Inferior parietal cortex (tissue), 1 donor: ENCODE results near the gene SLC12A9.

Experiments
- DNase-seq: peaks from one replicate; pipeline ENCODE4 v3.0.0-alpha.2; 2016; ENCODE audit errors: extremely low spot score

SLC12A9 gene

GRCh38 chr7:100884736-100885439 lies 32.4 kb downstream of the SLC12A9 start:
- DNase-seq, result no peak

- DNase-seq, result no peak
Observed at GRCh38 chr7:100885440-100886141, 33.1 kb downstream of the SLC12A9 start.

DNA sequence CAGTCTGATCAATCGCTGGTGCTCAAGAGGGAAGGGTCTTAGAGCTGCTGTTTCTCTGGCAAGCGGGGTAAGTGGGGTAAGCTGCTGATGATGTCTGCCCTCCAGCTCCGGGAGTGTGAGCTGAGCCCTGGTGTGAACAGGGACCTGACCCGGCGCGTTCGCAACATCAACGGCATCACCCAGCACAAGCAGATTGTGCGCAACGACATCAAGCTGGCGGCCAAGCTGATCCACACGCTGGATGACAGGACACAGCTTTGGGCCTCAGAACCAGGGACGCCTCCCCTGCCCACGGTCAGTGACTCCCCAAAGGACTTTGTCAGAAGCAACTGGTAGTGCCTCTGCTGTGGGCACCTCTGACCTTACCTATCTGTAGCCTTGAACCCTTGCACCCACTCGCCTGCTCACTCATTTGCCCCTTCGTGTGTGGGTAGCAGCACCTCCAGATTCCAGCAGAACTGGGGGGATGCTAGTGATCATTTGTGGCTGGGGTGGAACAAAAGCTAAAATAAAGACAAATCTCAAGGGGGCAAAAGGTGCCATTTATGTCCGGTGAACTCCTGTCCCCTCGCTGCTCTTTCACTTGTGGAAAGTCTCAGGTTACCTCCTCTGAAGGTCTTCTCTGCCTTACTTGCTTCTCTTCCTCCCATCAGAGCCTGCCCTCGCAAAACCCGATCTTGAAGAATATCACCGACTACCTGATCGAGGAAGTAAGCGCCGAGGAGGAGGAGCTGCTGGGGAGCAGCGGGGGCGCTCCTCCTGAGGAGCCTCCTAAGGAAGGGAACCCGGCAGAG lies 33.8 kb downstream of the SLC12A9 start:
- no peak for DNase-seq

DNA sequence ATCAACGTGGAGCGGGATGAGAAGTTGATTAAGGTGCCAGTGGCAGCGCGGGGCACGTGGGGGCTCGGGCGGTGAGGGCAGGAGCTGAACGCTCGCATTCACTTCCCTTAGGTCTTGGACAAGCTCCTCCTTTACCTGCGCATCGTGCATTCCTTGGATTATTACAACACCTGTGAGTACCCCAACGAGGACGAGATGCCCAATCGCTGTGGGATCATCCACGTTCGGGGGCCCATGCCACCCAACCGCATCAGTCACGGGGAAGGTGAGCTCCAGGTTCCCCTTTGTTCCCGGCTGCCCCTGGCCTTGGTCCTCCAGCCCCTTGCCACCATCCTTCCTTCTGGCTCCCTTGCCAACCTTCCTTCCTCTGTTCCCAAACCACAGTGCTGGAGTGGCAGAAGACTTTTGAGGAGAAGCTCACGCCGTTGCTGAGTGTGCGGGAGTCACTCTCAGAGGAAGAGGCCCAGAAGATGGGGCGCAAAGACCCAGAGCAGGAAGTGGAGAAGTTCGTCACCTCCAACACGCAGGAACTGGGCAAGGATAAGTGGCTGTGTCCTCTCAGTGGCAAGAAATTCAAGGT lies 34.5 kb downstream of the SLC12A9 start:
- DNase-seq, result no peak

- DNase-seq, result no peak
Observed at GRCh38 chr7:100887516-100888290, 35.2 kb downstream of the SLC12A9 start.

GRCh38 chr7:100888291-100888987 lies 35.9 kb downstream of the SLC12A9 start:
- DNase-seq, result no peak

DNA sequence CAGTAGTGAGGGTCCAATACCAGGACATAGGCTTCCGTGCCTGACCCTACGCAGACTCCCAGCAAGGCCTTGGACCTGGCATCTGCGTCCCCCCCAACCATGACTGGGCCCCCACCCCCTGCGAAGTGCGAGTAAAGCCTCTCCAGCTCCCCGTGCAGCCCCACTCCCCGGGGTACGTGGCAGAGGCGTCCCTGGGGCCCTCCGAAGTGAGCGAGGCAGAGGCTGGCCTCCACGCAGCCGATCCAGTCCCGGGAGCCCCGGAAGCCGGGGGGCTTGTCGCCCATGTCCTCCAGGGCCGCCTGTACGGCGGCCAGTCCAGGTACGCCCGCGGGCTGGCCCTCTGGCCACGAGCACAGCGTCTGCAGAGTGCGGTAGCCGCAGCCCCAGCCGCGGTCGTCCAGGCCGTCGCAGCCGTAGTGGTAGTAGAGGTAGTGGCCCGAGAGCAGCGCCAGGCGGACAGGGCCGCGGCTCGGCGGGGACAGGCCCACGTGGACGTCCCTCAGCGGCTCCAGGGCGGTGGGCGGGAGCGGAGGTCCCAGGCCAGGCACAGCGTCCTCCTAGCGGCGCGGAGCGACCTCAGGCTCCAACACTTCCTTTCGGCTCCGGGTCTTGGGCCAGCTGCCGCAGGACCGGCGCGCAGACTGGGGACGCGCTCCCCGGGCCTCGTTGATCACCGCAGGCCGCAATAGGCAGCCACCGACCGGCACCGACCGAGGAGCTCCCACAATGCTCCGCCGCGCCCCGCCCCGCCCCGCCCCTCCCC lies 36.7 kb downstream of the SLC12A9 start, which contains the start of gene UFSP1:
Gene UFSP1 (minus strand): TSS at position 728 of the 763 bp plus-strand sequence. CDS start 444 bp downstream, at position 284.
- no peak for DNase-seq

DNA sequence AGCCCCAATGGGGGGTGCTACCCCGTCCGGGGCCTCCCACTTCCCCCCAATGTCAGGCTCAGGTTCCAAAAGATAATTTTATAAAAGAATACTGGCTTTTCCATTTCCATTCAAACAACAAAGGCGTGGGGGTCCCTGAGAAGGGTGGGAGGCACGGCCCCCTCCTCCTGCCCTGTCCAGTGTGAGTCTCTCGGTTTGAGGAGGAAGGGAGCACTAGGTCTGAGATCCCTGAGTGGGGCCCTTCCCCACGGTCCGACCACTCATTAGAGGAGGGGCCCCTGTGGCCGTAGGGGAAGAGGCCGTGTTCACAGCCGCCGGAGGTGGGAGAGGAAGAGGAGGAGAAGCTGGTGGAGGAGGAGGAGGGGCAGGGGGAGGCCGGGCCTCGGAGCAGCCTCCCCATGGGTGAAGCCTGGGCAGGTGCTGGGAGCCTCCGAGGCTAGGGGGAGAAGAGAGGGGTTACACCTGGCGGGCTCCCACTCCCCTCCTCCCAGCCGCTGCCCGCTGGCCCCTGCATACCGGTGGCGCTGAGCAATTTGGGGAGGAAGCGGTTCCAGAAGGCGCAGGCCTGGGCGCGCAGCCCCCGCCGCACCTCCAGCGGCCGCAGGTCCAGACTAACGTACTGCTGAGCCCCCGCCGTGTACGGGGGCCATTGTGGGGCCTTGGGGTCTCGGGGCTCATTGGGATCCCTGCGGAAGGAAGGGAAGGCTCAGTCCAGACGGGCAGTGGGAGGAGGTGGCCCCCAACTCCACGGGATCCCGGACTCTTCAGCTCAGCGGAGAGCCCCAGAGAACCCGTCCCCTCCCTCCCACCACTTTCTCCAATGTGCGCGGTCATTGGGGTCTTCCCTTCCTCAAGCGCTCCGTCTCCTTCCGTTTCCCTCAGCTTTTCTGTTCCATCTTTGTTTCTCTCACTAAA lies 38.4 kb downstream of the SLC12A9 start:
- no peak for DNase-seq

DNA sequence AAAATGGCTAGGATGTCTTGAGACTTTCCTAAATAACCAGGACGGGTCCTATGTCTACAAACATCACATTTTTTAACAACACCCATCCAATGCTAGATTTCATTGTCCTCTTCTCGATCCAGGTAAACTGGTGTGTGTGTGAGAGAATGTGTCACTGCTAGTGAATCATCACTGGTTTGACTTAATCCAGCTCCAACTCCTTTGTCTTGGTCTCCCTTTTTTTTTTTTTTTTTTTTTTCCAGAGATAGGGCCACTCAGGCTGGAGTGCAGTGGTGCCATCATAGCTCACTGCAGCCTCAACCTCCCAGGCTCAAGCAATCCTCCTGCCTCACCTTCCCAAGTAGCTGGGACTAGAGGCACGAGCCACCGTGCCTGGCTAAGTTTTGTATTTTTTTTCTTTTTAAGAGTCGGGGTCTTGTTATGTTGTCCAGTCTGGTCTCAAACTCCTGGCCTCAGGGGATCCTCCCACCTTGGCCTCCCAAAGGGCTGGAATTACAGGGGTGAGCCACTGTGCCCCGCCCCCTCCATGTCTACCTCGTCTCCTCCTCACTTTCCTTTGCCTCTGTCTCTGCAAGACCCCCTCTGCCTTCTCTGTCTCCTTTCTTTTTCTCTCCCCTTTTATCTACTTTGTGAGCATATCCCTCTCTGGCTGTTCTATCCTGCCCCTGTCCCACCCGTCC lies 39.2 kb downstream of the SLC12A9 start:
- no peak for DNase-seq

GRCh38 chr7:100892364-100893317 lies 40.1 kb downstream of the SLC12A9 start:
- no peak for DNase-seq

- no peak for DNase-seq
Observed at GRCh38 chr7:100893318-100893895, 40.9 kb downstream of the SLC12A9 start.

DNA sequence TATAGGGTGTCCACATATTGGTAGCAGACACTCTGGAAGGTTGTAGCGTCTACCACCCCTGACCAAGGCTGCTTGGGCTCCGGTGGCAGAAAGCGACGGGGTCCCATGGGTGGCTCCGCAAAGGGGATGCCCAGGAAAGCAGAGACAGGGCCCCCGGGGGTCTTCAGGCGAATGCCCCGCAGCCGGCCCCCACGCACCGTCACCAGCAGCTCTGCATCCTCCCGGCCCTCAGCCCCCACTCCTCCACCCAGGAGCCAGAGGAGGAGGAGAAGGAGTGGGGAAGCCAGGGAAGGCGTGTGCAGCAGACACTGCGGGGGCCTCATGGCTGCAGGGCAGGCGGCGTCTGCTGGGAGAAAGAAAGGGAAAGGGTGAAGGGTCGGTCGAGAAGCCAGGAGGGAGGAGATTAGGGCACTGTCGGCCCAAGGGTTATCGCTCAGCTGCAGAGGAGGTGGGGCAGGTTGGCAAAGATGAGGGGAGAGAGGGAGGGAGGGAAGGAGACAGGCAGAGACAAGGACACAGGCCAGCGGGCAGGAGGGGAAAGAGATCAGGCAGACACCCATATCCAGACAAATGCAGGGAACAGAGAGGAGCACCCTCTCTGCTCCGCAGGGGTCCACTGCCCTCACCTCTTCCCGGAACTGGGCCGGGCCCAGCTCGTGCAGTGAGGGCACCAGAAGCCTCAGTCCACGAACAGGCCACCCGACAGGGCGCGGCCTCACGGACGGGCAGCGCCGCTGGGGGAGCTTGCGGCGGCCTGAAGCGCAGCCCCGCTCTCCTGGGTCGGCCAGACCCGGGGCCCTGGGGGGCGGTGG lies 41.6 kb downstream of the SLC12A9 start:
- DNase-seq, result no peak

DNA sequence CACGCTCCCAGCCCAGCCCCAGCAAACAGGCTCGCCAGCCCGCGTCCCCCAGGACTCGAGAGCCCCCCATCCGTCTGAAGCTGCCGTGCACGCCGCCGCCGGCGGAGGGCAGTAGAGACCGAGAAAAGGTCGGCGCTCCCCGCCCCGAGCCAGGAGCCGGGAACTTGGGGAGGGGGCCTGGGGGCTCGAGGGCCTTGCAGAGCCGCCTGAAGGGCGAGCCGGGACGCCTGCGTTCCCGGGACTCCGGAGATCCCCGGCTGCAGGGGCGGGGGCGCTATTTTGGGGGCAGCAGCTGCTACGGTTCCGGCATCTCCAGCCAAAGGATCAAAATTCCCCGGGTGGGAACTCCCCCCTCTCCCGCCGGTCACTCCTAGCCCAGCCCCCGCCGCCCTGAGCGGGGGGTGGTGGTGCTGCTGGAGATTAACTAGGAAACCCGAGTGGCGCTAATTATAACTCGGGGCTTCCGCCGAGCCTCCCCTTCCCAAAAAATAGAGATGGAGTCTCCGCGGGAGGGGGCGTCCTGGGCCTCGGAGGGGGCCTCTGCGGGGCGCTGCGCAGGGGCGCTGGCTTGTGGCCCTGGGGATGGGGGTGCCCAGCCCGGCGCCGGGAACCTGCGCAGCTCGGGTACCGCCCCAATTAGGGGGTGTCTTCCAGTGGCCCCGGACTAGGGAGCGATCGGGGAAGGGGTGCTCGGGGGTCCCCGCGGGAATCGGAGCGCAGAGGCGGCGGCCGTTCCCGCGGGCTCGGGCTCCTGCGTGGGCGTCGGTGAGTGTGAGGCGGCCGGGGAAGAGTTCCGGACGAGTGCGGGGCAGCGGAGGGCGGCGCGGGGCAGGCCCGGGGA lies 42.6 kb downstream of the SLC12A9 start:
- no peak for DNase-seq

GRCh38 chr7:100895701-100895955 lies 43.1 kb downstream of the SLC12A9 start, which contains the start of gene ACHE:
ACHE (minus strand) TSS chr7:100895888; CDS start chr7:100894232, 1,656 bp downstream.
- no peak for DNase-seq
